ENCODE data around the gene TEX261. TPM values are rescaled to one million over a fixed set of nuclear protein-coding genes. Genes with fewer than 3 reads are reported as not detected.

The TEX261 gene
- total and polyA plus RNA-seq, 4 donors, result 25.2 to 61.7 (median 43.5) TPM

- Histone ChIP-seq H3K4me3 (ENCODE audit: low read depth, low read length) (no peak overlapping the region), H3K4me1 (ENCODE audit: control insufficient read depth, insufficient read depth, low read length) (peaks cover 16% of the 10 kb centered on the region), H3K9me3 (ENCODE audit: control insufficient read depth, insufficient read depth, low read length) (no peaks in the 10 kb centered on the region), H3K27me3 (ENCODE audit: control insufficient read depth, insufficient read depth, low read length) (no peaks in the 10 kb centered on the region), H3K27ac (ENCODE audit: low read depth, low read length) (no peak overlapping the region), H3K36me3 (ENCODE audit: control insufficient read depth, insufficient read depth, low read length) (peaks cover 4% of the 10 kb centered on the region)
- WGBS (ENCODE audit: insufficient coverage), result 78% methylated on average over 2 of the region's 2 CpGs
- no peak for DNase-seq (ENCODE audit: low read depth in 4 of 6, low spot score in 6 of 6)
These were observed 19.4 kb downstream of the TEX261 start for GRCh38 chr2:70975237-70975636.

GRCh38 chr2:70974592-70974991 lies 20.1 kb downstream of the TEX261 start:
- H3K27me3 ChIP-seq (ENCODE audit: control insufficient read depth, insufficient read depth, low read length), result no peaks in the 10 kb centered on the region
- no peak overlapping the region for H3K4me3 ChIP-seq (ENCODE audit: low read depth, low read length)
- H3K27ac ChIP-seq (ENCODE audit: low read depth, low read length), result no peak overlapping the region
- no peak for DNase-seq (ENCODE audit: low read depth in 4 of 6, low spot score in 6 of 6)
- peaks cover 16% of the 10 kb centered on the region for H3K4me1 ChIP-seq (ENCODE audit: control insufficient read depth, insufficient read depth, low read length)
- 94% methylated on average over 3 of the region's 3 CpGs for WGBS (ENCODE audit: insufficient coverage)
- no peaks in the 10 kb centered on the region for H3K9me3 ChIP-seq (ENCODE audit: control insufficient read depth, insufficient read depth, low read length)
- peaks cover 2% of the 10 kb centered on the region for H3K36me3 ChIP-seq (ENCODE audit: control insufficient read depth, insufficient read depth, low read length)

GRCh38 chr2:70967189-70967588 lies 27.5 kb downstream of the TEX261 start:
- Histone ChIP-seq H3K36me3 (ENCODE audit: control insufficient read depth, insufficient read depth, low read length) (no peaks in the 10 kb centered on the region), H3K9me3 (ENCODE audit: control insufficient read depth, insufficient read depth, low read length) (no peaks in the 10 kb centered on the region), H3K4me1 (ENCODE audit: control insufficient read depth, insufficient read depth, low read length) (peaks cover 10% of the 10 kb centered on the region), H3K4me3 (ENCODE audit: low read depth, low read length) (no peak overlapping the region), H3K27me3 (ENCODE audit: control insufficient read depth, insufficient read depth, low read length) (peaks cover 27% of the 10 kb centered on the region), H3K27ac (ENCODE audit: low read depth, low read length) (no peak overlapping the region)
- no peak for DNase-seq (ENCODE audit: low read depth in 4 of 6, low spot score in 6 of 6)
- no CpG with 5 or more reads among the region's 4 CpGs for WGBS (ENCODE audit: insufficient coverage)

GRCh38 chr2:70966681-70967080 lies 28.0 kb downstream of the TEX261 start:
- no peak overlapping the region for H3K27ac ChIP-seq (ENCODE audit: low read depth, low read length)
- peaks cover 27% of the 10 kb centered on the region for H3K27me3 ChIP-seq (ENCODE audit: control insufficient read depth, insufficient read depth, low read length)
- H3K36me3 ChIP-seq (ENCODE audit: control insufficient read depth, insufficient read depth, low read length), result no peaks in the 10 kb centered on the region
- H3K4me3 ChIP-seq (ENCODE audit: low read depth, low read length), result no peak overlapping the region
- H3K4me1 ChIP-seq (ENCODE audit: control insufficient read depth, insufficient read depth, low read length), result peaks cover 10% of the 10 kb centered on the region
- DNase-seq (ENCODE audit: low read depth in 4 of 6, low spot score in 6 of 6), result no peak
- WGBS (ENCODE audit: insufficient coverage), result 85% methylated on average over 2 of the region's 4 CpGs
- H3K9me3 ChIP-seq (ENCODE audit: control insufficient read depth, insufficient read depth, low read length), result no peaks in the 10 kb centered on the region

- Histone ChIP-seq H3K27me3 (ENCODE audit: control insufficient read depth, insufficient read depth, low read length) (peaks cover 27% of the 10 kb centered on the region), H3K36me3 (ENCODE audit: control insufficient read depth, insufficient read depth, low read length) (no peaks in the 10 kb centered on the region), H3K27ac (ENCODE audit: low read depth, low read length) (no peak overlapping the region), H3K4me3 (ENCODE audit: low read depth, low read length) (no peak overlapping the region), H3K9me3 (ENCODE audit: control insufficient read depth, insufficient read depth, low read length) (no peaks in the 10 kb centered on the region), H3K4me1 (ENCODE audit: control insufficient read depth, insufficient read depth, low read length) (peaks cover 10% of the 10 kb centered on the region)
- WGBS (ENCODE audit: insufficient coverage), result 93% methylated on average over 8 of the region's 14 CpGs
- no peak for DNase-seq (ENCODE audit: low read depth in 4 of 6, low spot score in 6 of 6)
These were observed 29.2 kb downstream of the TEX261 start for GRCh38 chr2:70965506-70965905.

- Histone ChIP-seq H3K4me1 (ENCODE audit: control insufficient read depth, insufficient read depth, low read length) (peaks cover 10% of the 10 kb centered on the region), H3K36me3 (ENCODE audit: control insufficient read depth, insufficient read depth, low read length) (no peaks in the 10 kb centered on the region), H3K27ac (ENCODE audit: low read depth, low read length) (no peak overlapping the region), H3K9me3 (ENCODE audit: control insufficient read depth, insufficient read depth, low read length) (no peaks in the 10 kb centered on the region), H3K4me3 (ENCODE audit: low read depth, low read length) (peak overlapping the region; percentile 42), H3K27me3 (ENCODE audit: control insufficient read depth, insufficient read depth, low read length) (peaks cover 27% of the 10 kb centered on the region)
- peak in 2 of 6 donors; percentile 78 to 79 for DNase-seq (ENCODE audit: low read depth in 4 of 6, low spot score in 6 of 6)
- 4% methylated on average over 53 of the region's 59 CpGs for WGBS (ENCODE audit: insufficient coverage)
These were observed 29.9 kb downstream of the TEX261 start for GRCh38 chr2:70964596-70965386.

GRCh38 chr2:70964133-70964532 lies 30.5 kb downstream of the TEX261 start:
- H3K4me3 ChIP-seq (ENCODE audit: low read depth, low read length), result no peak overlapping the region
- no peak for DNase-seq (ENCODE audit: low read depth in 4 of 6, low spot score in 6 of 6)
- no peak overlapping the region for H3K27ac ChIP-seq (ENCODE audit: low read depth, low read length)
- no peaks in the 10 kb centered on the region for H3K36me3 ChIP-seq (ENCODE audit: control insufficient read depth, insufficient read depth, low read length)
- WGBS (ENCODE audit: insufficient coverage), result no CpG with 5 or more reads among the region's 4 CpGs
- no peaks in the 10 kb centered on the region for H3K9me3 ChIP-seq (ENCODE audit: control insufficient read depth, insufficient read depth, low read length)
- peaks cover 10% of the 10 kb centered on the region for H3K4me1 ChIP-seq (ENCODE audit: control insufficient read depth, insufficient read depth, low read length)
- H3K27me3 ChIP-seq (ENCODE audit: control insufficient read depth, insufficient read depth, low read length), result peaks cover 27% of the 10 kb centered on the region

GRCh38 chr2:70962885-70963878 lies 31.5 kb downstream of the TEX261 start:
- H3K9me3 ChIP-seq (ENCODE audit: control insufficient read depth, insufficient read depth, low read length), result no peaks in the 10 kb centered on the region
- WGBS (ENCODE audit: insufficient coverage), result 75% methylated on average over 17 of the region's 18 CpGs
- no peaks in the 10 kb centered on the region for H3K36me3 ChIP-seq (ENCODE audit: control insufficient read depth, insufficient read depth, low read length)
- H3K4me3 ChIP-seq (ENCODE audit: low read depth, low read length), result no peak overlapping the region
- no peak for DNase-seq (ENCODE audit: low read depth in 4 of 6, low spot score in 6 of 6)
- H3K4me1 ChIP-seq (ENCODE audit: control insufficient read depth, insufficient read depth, low read length), result peaks cover 10% of the 10 kb centered on the region
- no peak overlapping the region for H3K27ac ChIP-seq (ENCODE audit: low read depth, low read length)
- H3K27me3 ChIP-seq (ENCODE audit: control insufficient read depth, insufficient read depth, low read length), result peaks cover 27% of the 10 kb centered on the region

- no peak overlapping the region for H3K27ac ChIP-seq (ENCODE audit: low read depth, low read length)
- no peak for DNase-seq (ENCODE audit: low read depth in 4 of 6, low spot score in 6 of 6)
- no peaks in the 10 kb centered on the region for H3K9me3 ChIP-seq (ENCODE audit: control insufficient read depth, insufficient read depth, low read length)
- peaks cover 10% of the 10 kb centered on the region for H3K4me1 ChIP-seq (ENCODE audit: control insufficient read depth, insufficient read depth, low read length)
- H3K4me3 ChIP-seq (ENCODE audit: low read depth, low read length), result no peak overlapping the region
- H3K27me3 ChIP-seq (ENCODE audit: control insufficient read depth, insufficient read depth, low read length), result peaks cover 31% of the 10 kb centered on the region
- 78% methylated on average over 9 of the region's 12 CpGs for WGBS (ENCODE audit: insufficient coverage)
- H3K36me3 ChIP-seq (ENCODE audit: control insufficient read depth, insufficient read depth, low read length), result no peaks in the 10 kb centered on the region
These were observed 32.3 kb downstream of the TEX261 start for GRCh38 chr2:70962211-70962884.

Data from spinal cord (tissue), 10 donors.